Neural cell (in vitro differentiated cells): ENCODE data around the gene RECQL. TPM values are rescaled to one million over a fixed set of nuclear protein-coding genes. Genes with fewer than 3 reads are reported as not detected.

Experiments used
- H2AFZ ChIP-seq: fragments of 200-600, 300-800 bp; sonication (generic), shearing (Covaris generic); 2 replicates; pipeline ENCODE4 v1.6.0; 2014; ENCODE audit warnings: low read depth, mild to moderate bottlenecking, antibody characterized with exemption, low read length, moderate library complexity
- H3F3A ChIP-seq: fragments of 200-600 bp; shearing (Covaris generic); 2 replicates; pipeline ENCODE4 v1.6.1; 2016; ENCODE audit warnings: mild to moderate bottlenecking, moderate library complexity, mixed read lengths, antibody characterized with exemption, low read length; ENCODE audit not compliant: insufficient read depth, poor library complexity, severe bottlenecking
- H3K27ac ChIP-seq: fragments of 200-600, 300-800 bp; sonication (generic), shearing (Covaris generic); 2 replicates; pipeline ENCODE4 v1.5.1; 2014; ENCODE audit warnings: mild to moderate bottlenecking, low read length, moderate library complexity
- H3K27me3 ChIP-seq: fragments of 300-800, 200-600 bp; sonication (generic), shearing (Covaris generic); 2 replicates; pipeline ENCODE4 v1.6.0; 2014; ENCODE audit warnings: mild to moderate bottlenecking, low read depth, low read length, moderate library complexity; ENCODE audit not compliant: insufficient read depth
- H3K36me3 ChIP-seq: fragments of 300-800, 200-600 bp; sonication (generic), shearing (Covaris generic); 2 replicates; pipeline ENCODE4 v1.5.1; 2014; ENCODE audit warnings: mild to moderate bottlenecking, antibody characterized with exemption, low read length, moderate library complexity; ENCODE audit not compliant: insufficient read depth
- H3K4me2 ChIP-seq: fragments of 300-800, 200-600 bp; sonication (generic), shearing (Covaris generic); 2 replicates; pipeline ENCODE4 v1.6.0; 2014; ENCODE audit warnings: mild to moderate bottlenecking, low read length
- H3K4me3 ChIP-seq: fragments of 300-800, 200-600 bp; sonication (generic), shearing (Covaris generic); 2 replicates; pipeline ENCODE4 v1.5.1; 2014; ENCODE audit warnings: mild to moderate bottlenecking, low read length, moderate library complexity
- H3K79me2 ChIP-seq: fragments of 200-600 bp; shearing (Covaris generic); replicated peaks from 2 replicates; pipeline ENCODE4 v1.6.0; 2014; ENCODE audit warnings: mild to moderate bottlenecking, low read length, moderate library complexity; ENCODE audit not compliant: insufficient read depth
- H3K9ac ChIP-seq: fragments of 300-800, 200-600 bp; sonication (generic), shearing (Covaris generic); 2 replicates; pipeline ENCODE4 v1.6.1; 2016; ENCODE audit warnings: mild to moderate bottlenecking, low read length, mixed read lengths
- H3K9me2 ChIP-seq: fragments of 200-600 bp; shearing (Covaris generic); 2 replicates; pipeline ENCODE4 v1.6.1; 2016; ENCODE audit warnings: mild to moderate bottlenecking, low read length, mixed read lengths; ENCODE audit not compliant: insufficient read depth
- H3K9me3 ChIP-seq: fragments of 200-600, 300-800 bp; sonication (generic), shearing (Covaris generic); 2 replicates; pipeline ENCODE4 v1.6.1; 2016; ENCODE audit warnings: mild to moderate bottlenecking, mixed run types, low read length, moderate library complexity, mixed read lengths
- H4K20me1 ChIP-seq: fragments of 200-600 bp; shearing (Covaris generic); 2 replicates; pipeline ENCODE4 v1.6.1; 2016; ENCODE audit warnings: mild to moderate bottlenecking, mixed run types; ENCODE audit not compliant: insufficient read depth
- CTCF ChIP-seq: fragments of 450-650 bp; IDR thresholded peaks from 2 replicates; pipeline ENCODE4 v1.5.1; 2014; ENCODE audit warnings: antibody characterized with exemption, mild to moderate bottlenecking, moderate library complexity; ENCODE audit not compliant: poor library complexity, severe bottlenecking
- EP300 ChIP-seq: fragments of 450-650 bp; conservative IDR thresholded peaks from 2 replicates; pipeline ENCODE4 v1.6.1; 2014; ENCODE audit warnings: antibody characterized with exemption, mild to moderate bottlenecking, moderate library complexity; ENCODE audit not compliant: poor library complexity, severe bottlenecking
- EZH2 ChIP-seq: fragments of 200-600, 300-800 bp; shearing (Covaris generic), sonication (generic); IDR thresholded peaks from 2 replicates; pipeline ENCODE4 v1.6.1; 2014; ENCODE audit warnings: antibody characterized with exemption, low read length, borderline replicate concordance, mild to moderate bottlenecking; ENCODE audit not compliant: insufficient read depth, poor library complexity, severe bottlenecking
- MXI1 ChIP-seq: fragments of 450-650 bp; conservative IDR thresholded peaks from 2 replicates; pipeline ENCODE4 v1.6.1; 2014; ENCODE audit warnings: antibody characterized with exemption, mild to moderate bottlenecking; ENCODE audit not compliant: poor library complexity, severe bottlenecking
- POLR2AphosphoS5 ChIP-seq: IDR thresholded peaks from 2 replicates; pipeline ENCODE4 v1.6.1; 2012
- RAD21 ChIP-seq: fragments of 450-650 bp; conservative IDR thresholded peaks from 2 replicates; pipeline ENCODE4 v1.6.1; 2014; ENCODE audit warnings: antibody characterized with exemption, mild to moderate bottlenecking, moderate library complexity
- REST ChIP-seq: IDR thresholded peaks from 2 replicates; pipeline ENCODE4 v1.6.1; 2012; ENCODE audit warnings: borderline replicate concordance
- SMC3 ChIP-seq: fragments of 450-650 bp; conservative IDR thresholded peaks from 2 replicates; pipeline ENCODE4 v1.6.1; 2014; ENCODE audit warnings: antibody characterized with exemption, mild to moderate bottlenecking, moderate library complexity; ENCODE audit not compliant: poor library complexity
- TAF1 ChIP-seq: IDR thresholded peaks from 2 replicates; pipeline ENCODE4 v1.6.1; 2012; ENCODE audit warnings: low read depth
- polyA plus RNA-seq: library from polyadenylated mRNA; depleted of rRNA; stranded (reverse); fragments of >200 nt; gene quantifications from 2 replicates; pipeline ENCODE4 v1.2.3, GENCODE V29; 2014

RECQL gene
- polyA plus RNA-seq, 1 donor from 2014 or later: 29.2 TPM

- Histone ChIP-seq H3K9me3 (no peaks in the 10 kb centered on the region), H3K27ac (no peak overlapping the region), H3K9me2 (no peaks in the 10 kb centered on the region), H3K79me2 (no peaks in the 10 kb centered on the region), H3K27me3 (peaks cover 34% of the 10 kb centered on the region), H3K36me3 (no peaks in the 10 kb centered on the region), H3K4me2 (no peak overlapping the region), H3K9ac (no peak overlapping the region), H2AFZ (no peak overlapping the region), H3K4me3 (peak overlapping the region; percentile 74), H4K20me1 (no peaks in the 10 kb centered on the region), H3F3A (no peaks in the 10 kb centered on the region)
- no peak for TF ChIP-seq TAF1
- no peak for TF ChIP-seq SMC3
Observed at GRCh38 chr12:21526721-21527345, 25.4 kb upstream of the RECQL start.

GRCh38 chr12:21526053-21526452, 24.6 kb upstream of the RECQL start, which contains the start of gene SPX:
TSS of gene SPX (plus strand) at chr12:21526296. CDS start at chr12:21526473, 177 bp downstream.
- no peaks in the 10 kb centered on the region for H3K9me2 ChIP-seq
- peaks cover 34% of the 10 kb centered on the region for H3K27me3 ChIP-seq
- H4K20me1 ChIP-seq: no peaks in the 10 kb centered on the region
- no peaks in the 10 kb centered on the region for H3K36me3 ChIP-seq
- H2AFZ ChIP-seq: no peak within 1 kb of the TSS
- no peak within 1 kb of the TSS for H3K4me2 ChIP-seq
- no peaks in the 10 kb centered on the region for H3F3A ChIP-seq
- no peaks in the 10 kb centered on the region for H3K79me2 ChIP-seq
- H3K9me3 ChIP-seq: no peaks in the 10 kb centered on the region
- no peak within 1 kb of the TSS for H3K27ac ChIP-seq
- no peak within 1 kb of the TSS for H3K9ac ChIP-seq
- TF ChIP-seq EZH2 (no peak), POLR2AphosphoS5 (peak; percentile 11), MXI1 (no peak), RAD21 (no peak), REST (no peak), SMC3 (no peak)
- H3K4me3 ChIP-seq: peak within 1 kb of the TSS; percentile 74

GRCh38 chr12:21523148-21523547, 21.7 kb upstream of the RECQL start:
- H3K9ac ChIP-seq: no peak overlapping the region
- H3K4me3 ChIP-seq: no peak overlapping the region
- TF ChIP-seq CTCF (no peak), MXI1 (no peak), REST (no peak), RAD21 (no peak), EP300 (no peak), EZH2 (no peak), SMC3 (no peak), POLR2AphosphoS5 (no peak), TAF1 (no peak)
- H3K9me3 ChIP-seq: no peaks in the 10 kb centered on the region
- H3K79me2 ChIP-seq: no peaks in the 10 kb centered on the region
- no peak overlapping the region for H3K27ac ChIP-seq
- H3K4me2 ChIP-seq: no peak overlapping the region
- H3K9me2 ChIP-seq: no peaks in the 10 kb centered on the region
- H4K20me1 ChIP-seq: no peaks in the 10 kb centered on the region
- no peak overlapping the region for H2AFZ ChIP-seq
- peaks cover 18% of the 10 kb centered on the region for H3K27me3 ChIP-seq
- H3K36me3 ChIP-seq: no peaks in the 10 kb centered on the region
- no peaks in the 10 kb centered on the region for H3F3A ChIP-seq
